ENCODE results near the gene TMSB4X.
"Not testable (repeated sequence)": the region's sequence is repeated elsewhere in the genome, so short reads cannot be mapped to it uniquely, and the experiment has no call there.

Gene TMSB4X

DNA sequence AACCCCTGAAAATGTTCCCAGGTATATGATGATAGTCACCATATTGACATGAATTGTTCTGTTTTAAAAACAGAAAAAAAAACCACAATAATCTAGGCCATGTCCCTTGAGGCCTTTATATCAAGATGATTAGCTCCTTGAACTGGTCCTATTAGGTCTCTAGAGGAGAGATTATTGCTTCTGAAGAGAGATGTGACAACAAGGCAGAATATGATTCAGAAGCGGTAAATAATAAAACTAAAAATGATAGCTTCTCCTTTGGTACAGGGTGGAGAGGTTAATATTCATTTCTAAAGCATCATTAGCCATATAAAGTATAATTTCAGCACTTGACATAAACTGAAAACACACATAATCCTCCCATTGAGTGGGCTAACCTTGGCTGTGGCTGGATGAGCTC is 42.7 kb upstream of the TMSB4X start:
- H3K27ac ChIP-seq (ENCODE audit: low read depth, low read length), result no peak overlapping the region
- H3K79me2 ChIP-seq (ENCODE audit: control insufficient read depth, low read length), result no peaks in the 10 kb centered on the region
- no peaks in the 10 kb centered on the region for H3K9me3 ChIP-seq (ENCODE audit: control insufficient read depth, insufficient read depth, low read length)
- no peaks in the 10 kb centered on the region for H3K4me1 ChIP-seq (ENCODE audit: control insufficient read depth, low read length)
- no peaks in the 10 kb centered on the region for H3K9me2 ChIP-seq (replicated peaks; ENCODE audit: control insufficient read depth, low read length)
- H3K4me2 ChIP-seq (ENCODE audit: low read length), result no peak overlapping the region
- TF ChIP-seq EZH2phosphoT487 (IDR thresholded peaks at IDR 0.05; ENCODE audit: borderline replicate concordance, low read length), result no peak
- H3K4me3 ChIP-seq (ENCODE audit: low read length), result no peak overlapping the region
- no peaks in the 10 kb centered on the region for H3K36me3 ChIP-seq (ENCODE audit: control insufficient read depth, low read length)
- no peaks in the 10 kb centered on the region for H4K20me1 ChIP-seq (ENCODE audit: control insufficient read depth, insufficient read depth, low read depth, low read length)
- no peaks in the 10 kb centered on the region for H3F3A ChIP-seq (ENCODE audit: control insufficient read depth, insufficient read depth)
- H3K27me3 ChIP-seq (ENCODE audit: control insufficient read depth, low read length), result no peaks in the 10 kb centered on the region

DNA sequence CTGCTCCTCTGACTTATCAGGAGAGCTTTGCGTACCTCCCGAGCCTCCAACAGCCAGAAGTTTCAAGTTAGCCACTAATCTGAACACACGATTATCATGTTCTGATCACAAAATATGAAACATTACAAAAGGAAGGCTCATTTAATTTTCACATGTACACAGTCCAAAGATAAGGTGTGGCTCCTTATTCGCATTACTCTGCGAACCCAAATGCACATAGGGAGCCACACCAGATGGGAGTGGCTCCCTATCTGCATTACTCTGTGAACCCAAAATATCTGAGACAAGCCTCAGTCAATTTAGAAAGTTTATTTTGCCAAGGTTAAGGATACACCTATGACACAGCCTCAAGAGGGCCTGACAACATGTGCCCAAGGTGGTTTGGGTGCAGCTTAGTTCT is 40.1 kb upstream of the TMSB4X start:
- H3F3A ChIP-seq (ENCODE audit: control insufficient read depth, insufficient read depth), result no peaks in the 10 kb centered on the region
- no peaks in the 10 kb centered on the region for H3K4me1 ChIP-seq (ENCODE audit: control insufficient read depth, low read length)
- no peaks in the 10 kb centered on the region for H3K27me3 ChIP-seq (ENCODE audit: control insufficient read depth, low read length)
- H3K9me3 ChIP-seq (ENCODE audit: control insufficient read depth, insufficient read depth, low read length), result no peaks in the 10 kb centered on the region
- H3K4me2 ChIP-seq (ENCODE audit: low read length), result no peak overlapping the region
- H3K4me3 ChIP-seq (ENCODE audit: low read length), result no peak overlapping the region
- no peaks in the 10 kb centered on the region for H3K79me2 ChIP-seq (ENCODE audit: control insufficient read depth, low read length)
- no peaks in the 10 kb centered on the region for H4K20me1 ChIP-seq (ENCODE audit: control insufficient read depth, insufficient read depth, low read depth, low read length)
- no peaks in the 10 kb centered on the region for H3K36me3 ChIP-seq (ENCODE audit: control insufficient read depth, low read length)
- H3K9me2 ChIP-seq (replicated peaks; ENCODE audit: control insufficient read depth, low read length), result no peaks in the 10 kb centered on the region
- no peak for TF ChIP-seq EZH2phosphoT487 (IDR thresholded peaks at IDR 0.05; ENCODE audit: borderline replicate concordance, low read length)
- TF ChIP-seq, protein P1, sequence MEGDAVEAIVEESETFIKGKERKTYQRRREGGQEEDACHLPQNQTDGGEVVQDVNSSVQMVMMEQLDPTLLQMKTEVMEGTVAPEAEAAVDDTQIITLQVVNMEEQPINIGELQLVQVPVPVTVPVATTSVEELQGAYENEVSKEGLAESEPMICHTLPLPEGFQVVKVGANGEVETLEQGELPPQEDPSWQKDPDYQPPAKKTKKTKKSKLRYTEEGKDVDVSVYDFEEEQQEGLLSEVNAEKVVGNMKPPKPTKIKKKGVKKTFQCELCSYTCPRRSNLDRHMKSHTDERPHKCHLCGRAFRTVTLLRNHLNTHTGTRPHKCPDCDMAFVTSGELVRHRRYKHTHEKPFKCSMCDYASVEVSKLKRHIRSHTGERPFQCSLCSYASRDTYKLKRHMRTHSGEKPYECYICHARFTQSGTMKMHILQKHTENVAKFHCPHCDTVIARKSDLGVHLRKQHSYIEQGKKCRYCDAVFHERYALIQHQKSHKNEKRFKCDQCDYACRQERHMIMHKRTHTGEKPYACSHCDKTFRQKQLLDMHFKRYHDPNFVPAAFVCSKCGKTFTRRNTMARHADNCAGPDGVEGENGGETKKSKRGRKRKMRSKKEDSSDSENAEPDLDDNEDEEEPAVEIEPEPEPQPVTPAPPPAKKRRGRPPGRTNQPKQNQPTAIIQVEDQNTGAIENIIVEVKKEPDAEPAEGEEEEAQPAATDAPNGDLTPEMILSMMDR (IDR thresholded peaks at IDR 0.05; ENCODE audit: low read depth, low read length, poor library complexity, severe bottlenecking), result no peak
- no peak overlapping the region for H3K27ac ChIP-seq (ENCODE audit: low read depth, low read length)

DNA sequence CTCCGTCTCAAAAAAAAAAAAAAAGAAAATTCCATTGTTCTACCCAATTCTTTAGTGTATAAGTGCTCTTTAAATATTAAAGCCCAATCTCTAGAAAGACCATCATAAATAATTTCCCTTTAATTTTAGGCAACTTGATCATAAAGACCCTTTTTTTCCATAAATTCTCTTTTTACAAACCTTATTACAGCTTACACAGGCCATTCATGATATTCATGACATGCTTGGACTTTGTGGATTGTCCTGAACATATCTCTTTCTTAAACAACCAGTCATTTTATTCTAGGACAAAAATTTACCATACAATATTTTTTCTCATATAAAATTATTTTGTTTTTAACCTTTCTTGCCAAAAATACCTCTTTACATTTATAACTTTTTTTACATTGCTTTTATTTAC is 38.0 kb upstream of the TMSB4X start:
- no peaks in the 10 kb centered on the region for H3K36me3 ChIP-seq (ENCODE audit: control insufficient read depth, low read length)
- H3K27me3 ChIP-seq (ENCODE audit: control insufficient read depth, low read length), result no peaks in the 10 kb centered on the region
- H3K9me3 ChIP-seq (ENCODE audit: control insufficient read depth, insufficient read depth, low read length), result no peaks in the 10 kb centered on the region
- no peak overlapping the region for H3K4me3 ChIP-seq (ENCODE audit: low read length)
- H4K20me1 ChIP-seq (ENCODE audit: control insufficient read depth, insufficient read depth, low read depth, low read length), result no peaks in the 10 kb centered on the region
- no peaks in the 10 kb centered on the region for H3K9me2 ChIP-seq (replicated peaks; ENCODE audit: control insufficient read depth, low read length)
- no peaks in the 10 kb centered on the region for H3F3A ChIP-seq (ENCODE audit: control insufficient read depth, insufficient read depth)
- no peak overlapping the region for H3K4me2 ChIP-seq (ENCODE audit: low read length)
- no peaks in the 10 kb centered on the region for H3K4me1 ChIP-seq (ENCODE audit: control insufficient read depth, low read length)
- TF ChIP-seq, protein P1 (IDR thresholded peaks at IDR 0.05; ENCODE audit: low read depth, low read length, poor library complexity, severe bottlenecking), result no peak
- TF ChIP-seq EZH2phosphoT487 (IDR thresholded peaks at IDR 0.05; ENCODE audit: borderline replicate concordance, low read length), result no peak
- no peak overlapping the region for H3K27ac ChIP-seq (ENCODE audit: low read depth, low read length)
- H3K79me2 ChIP-seq (ENCODE audit: control insufficient read depth, low read length), result no peaks in the 10 kb centered on the region

DNA sequence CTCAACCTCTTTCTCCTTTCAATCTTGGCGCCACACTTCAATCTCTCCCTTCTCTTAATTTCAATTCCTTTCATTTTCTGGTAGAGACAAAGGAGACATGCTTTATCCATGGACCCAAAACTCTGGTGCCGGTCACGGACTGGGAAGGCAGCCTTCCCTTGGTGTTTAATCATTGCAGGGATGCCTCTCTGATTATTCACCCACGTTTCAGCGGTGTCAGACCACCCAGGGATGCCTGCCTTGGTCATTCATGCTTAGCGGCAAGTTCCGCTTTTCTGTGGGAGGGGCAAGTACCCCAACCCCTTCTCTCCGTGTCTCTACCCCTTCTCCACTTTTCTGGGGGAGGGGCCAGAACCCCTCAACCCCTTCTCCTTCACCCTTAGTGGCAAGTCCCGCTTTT is 34.4 kb upstream of the TMSB4X start:
- H3K79me2 ChIP-seq (ENCODE audit: control insufficient read depth, low read length); H3K4me3 ChIP-seq (ENCODE audit: low read length); H3K4me2 ChIP-seq (ENCODE audit: low read length); H3K9me2 ChIP-seq (replicated peaks; ENCODE audit: control insufficient read depth, low read length); H3F3A ChIP-seq (ENCODE audit: control insufficient read depth, insufficient read depth); H3K36me3 ChIP-seq (ENCODE audit: control insufficient read depth, low read length); H3K27ac ChIP-seq (ENCODE audit: low read depth, low read length); H3K4me1 ChIP-seq (ENCODE audit: control insufficient read depth, low read length); H3K27me3 ChIP-seq (ENCODE audit: control insufficient read depth, low read length); H4K20me1 ChIP-seq (ENCODE audit: control insufficient read depth, insufficient read depth, low read depth, low read length); H3K9me3 ChIP-seq (ENCODE audit: control insufficient read depth, insufficient read depth, low read length): not testable (repeated sequence)

DNA sequence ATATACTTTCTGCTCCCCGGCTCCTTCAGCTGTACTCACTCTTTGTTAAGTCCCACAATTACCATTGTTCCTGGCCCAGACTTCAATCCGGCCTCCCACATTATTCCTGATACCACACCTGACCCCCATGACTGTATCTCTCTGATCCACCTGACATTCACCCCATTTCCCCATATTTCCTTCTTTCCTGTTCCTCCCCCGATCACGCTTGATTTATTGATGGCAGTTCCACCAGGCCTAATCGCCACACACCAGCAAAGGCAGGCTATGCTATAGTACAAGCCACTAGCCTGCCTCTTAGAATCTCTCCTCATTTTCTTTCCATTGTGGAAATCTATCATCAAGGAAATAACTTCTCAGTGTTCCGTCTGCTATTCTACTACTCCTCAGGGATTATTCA is 31.3 kb upstream of the TMSB4X start:
- H3K27me3 ChIP-seq (ENCODE audit: control insufficient read depth, low read length); H4K20me1 ChIP-seq (ENCODE audit: control insufficient read depth, insufficient read depth, low read depth, low read length); H3K79me2 ChIP-seq (ENCODE audit: control insufficient read depth, low read length); H3K4me3 ChIP-seq (ENCODE audit: low read length); H3K27ac ChIP-seq (ENCODE audit: low read depth, low read length); H3K9me3 ChIP-seq (ENCODE audit: control insufficient read depth, insufficient read depth, low read length); H3K4me2 ChIP-seq (ENCODE audit: low read length); H3K9me2 ChIP-seq (replicated peaks; ENCODE audit: control insufficient read depth, low read length); H3K36me3 ChIP-seq (ENCODE audit: control insufficient read depth, low read length); H3F3A ChIP-seq (ENCODE audit: control insufficient read depth, insufficient read depth): not testable (repeated sequence)
- peaks cover 19% of the 10 kb centered on the region for H3K4me1 ChIP-seq (ENCODE audit: control insufficient read depth, low read length)

DNA sequence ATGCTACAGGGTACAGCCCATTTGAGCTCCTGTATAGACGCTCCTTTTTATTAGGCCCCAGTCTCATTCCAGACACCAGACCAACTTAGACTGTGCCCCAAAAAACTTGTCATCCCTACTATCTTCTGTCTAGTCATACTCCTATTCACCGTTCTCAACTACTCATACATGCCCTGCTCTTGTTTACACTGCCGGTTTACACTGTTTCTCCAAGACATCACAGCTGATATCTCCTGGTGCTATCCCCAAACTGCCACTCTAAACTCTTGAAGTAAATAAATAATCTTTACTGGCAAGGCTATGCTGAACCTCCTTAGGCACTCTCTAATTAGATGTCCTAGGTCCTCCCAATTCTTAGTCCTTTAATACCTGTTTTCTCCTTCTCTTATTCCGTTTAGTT is 30.5 kb upstream of the TMSB4X start:
- H3K9me3 ChIP-seq (ENCODE audit: control insufficient read depth, insufficient read depth, low read length); H3K27me3 ChIP-seq (ENCODE audit: control insufficient read depth, low read length); H3K27ac ChIP-seq (ENCODE audit: low read depth, low read length); H3K36me3 ChIP-seq (ENCODE audit: control insufficient read depth, low read length); H3F3A ChIP-seq (ENCODE audit: control insufficient read depth, insufficient read depth); H3K4me2 ChIP-seq (ENCODE audit: low read length); H3K9me2 ChIP-seq (replicated peaks; ENCODE audit: control insufficient read depth, low read length); H3K4me3 ChIP-seq (ENCODE audit: low read length); H4K20me1 ChIP-seq (ENCODE audit: control insufficient read depth, insufficient read depth, low read depth, low read length); H3K79me2 ChIP-seq (ENCODE audit: control insufficient read depth, low read length): not testable (repeated sequence)
- H3K4me1 ChIP-seq (ENCODE audit: control insufficient read depth, low read length), result peaks cover 28% of the 10 kb centered on the region
